GM18526 (cell line): ENCODE data around the gene FRK.

ENCODE experiments used
- POLR2A ChIP-seq: IDR thresholded peaks from 3 replicates; pipeline ENCODE4 v1.6.1; 2011; ENCODE audit not compliant: insufficient read length; ENCODE audit errors: extremely low read depth

Gene FRK

GRCh38 chr6:116022841-116023445, 37.7 kb downstream of the FRK start:
- TF ChIP-seq POLR2A, result no peak

- no peak for TF ChIP-seq POLR2A
Observed at GRCh38 chr6:116020738-116021137, 40.0 kb downstream of the FRK start.

GRCh38 chr6:116019428-116019827, 41.3 kb downstream of the FRK start:
- no peak for TF ChIP-seq POLR2A

GRCh38 chr6:116018976-116019375, 41.7 kb downstream of the FRK start:
- no peak for TF ChIP-seq POLR2A

DNA sequence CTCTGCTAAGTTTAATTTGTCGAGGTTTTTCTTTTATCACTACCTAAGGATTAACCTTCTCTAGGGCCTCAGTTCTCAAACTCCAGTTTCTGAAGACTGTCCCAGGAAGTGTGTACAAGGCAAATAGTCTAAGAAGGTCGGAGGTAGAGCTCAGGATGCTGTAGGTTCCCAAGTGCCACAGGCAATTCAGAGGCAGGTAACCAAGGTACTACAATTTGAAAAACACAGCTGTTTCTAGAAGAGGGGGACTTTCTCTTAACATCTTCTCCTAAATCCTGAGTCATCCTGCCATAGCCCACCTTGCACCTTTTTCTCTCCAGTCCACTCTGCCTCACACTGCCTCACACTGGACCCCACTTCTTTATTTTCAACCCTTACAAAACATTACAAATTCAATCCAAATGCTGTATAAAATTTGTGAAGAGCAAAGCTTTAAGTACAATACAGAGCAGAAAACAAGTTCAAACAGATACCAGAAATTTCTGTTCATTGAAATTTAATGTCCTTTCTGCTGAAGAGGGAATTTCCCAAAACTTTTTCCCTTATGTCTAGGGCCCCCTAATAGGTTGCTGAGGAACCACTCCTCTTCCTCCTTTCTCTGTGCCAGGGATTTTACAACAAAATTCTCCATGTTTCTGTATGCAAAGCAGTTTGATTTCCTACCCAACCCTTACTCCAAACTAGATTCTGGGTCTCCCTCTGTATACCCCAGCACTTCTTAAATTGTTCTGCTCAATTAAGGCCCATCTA, 43.0 kb downstream of the FRK start:
- TF ChIP-seq POLR2A, result no peak

DNA sequence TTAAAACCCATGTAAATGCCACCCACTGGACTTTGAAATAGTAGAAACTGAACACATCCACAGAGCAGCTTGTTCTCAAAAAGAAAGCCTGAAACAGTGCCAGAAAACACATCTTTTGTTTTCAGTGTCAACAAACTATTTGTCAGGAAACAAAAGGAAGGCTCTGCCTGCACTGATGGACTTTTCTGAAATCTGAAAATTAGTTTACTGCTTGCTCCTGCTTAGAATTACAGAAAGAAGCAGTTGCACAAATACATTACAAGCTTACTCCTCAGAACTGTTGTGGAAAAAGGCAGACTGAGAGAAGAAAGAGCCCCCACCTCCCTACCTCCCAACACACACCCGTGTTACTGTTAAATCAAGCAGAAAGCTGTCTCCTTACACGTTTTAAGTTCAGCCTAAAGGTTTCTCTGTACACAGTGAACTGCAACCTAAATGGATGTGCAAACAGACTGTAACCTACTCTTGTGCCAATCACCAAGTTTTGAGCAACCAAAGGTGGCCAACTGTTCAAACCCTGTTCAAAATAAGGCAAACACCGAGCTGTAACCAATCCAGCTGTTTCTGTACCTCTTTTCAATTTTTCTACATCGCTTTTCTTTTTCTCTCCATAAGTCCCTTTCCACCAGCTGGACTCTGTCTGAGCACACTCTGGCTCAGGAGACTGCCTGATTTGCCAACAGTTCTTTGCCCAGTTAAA, 43.7 kb downstream of the FRK start:
- no peak for TF ChIP-seq POLR2A

- TF ChIP-seq POLR2A, result no peak
Observed at GRCh38 chr6:116015983-116016382, 44.7 kb downstream of the FRK start.

GRCh38 chr6:116015561-116015960, 45.1 kb downstream of the FRK start:
- TF ChIP-seq POLR2A, result no peak

GRCh38 chr6:116012951-116013350, 47.7 kb downstream of the FRK start:
- no peak for TF ChIP-seq POLR2A

DNA sequence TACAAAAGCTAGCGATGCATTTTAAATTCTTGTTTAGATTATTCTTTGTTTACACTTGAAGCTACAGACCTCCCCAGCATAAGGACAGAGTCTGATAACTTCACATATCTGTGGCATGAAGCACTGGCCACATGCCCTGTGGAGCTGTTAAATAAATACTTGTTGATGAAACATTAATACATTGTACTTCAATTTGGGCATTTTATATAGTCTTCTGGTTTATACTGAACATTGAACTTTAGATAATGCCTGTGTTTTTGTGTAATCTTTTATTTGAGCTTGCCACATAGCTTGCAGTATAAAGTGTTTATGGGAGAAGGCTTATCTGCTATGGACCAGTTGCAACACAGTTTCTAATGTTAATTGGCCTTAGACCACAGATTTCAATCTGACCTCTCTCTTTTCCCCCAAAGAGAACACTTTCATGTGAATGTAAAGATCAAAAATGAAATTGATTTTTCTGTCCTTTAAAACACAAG, 48.2 kb downstream of the FRK start:
- no peak for TF ChIP-seq POLR2A

DNA sequence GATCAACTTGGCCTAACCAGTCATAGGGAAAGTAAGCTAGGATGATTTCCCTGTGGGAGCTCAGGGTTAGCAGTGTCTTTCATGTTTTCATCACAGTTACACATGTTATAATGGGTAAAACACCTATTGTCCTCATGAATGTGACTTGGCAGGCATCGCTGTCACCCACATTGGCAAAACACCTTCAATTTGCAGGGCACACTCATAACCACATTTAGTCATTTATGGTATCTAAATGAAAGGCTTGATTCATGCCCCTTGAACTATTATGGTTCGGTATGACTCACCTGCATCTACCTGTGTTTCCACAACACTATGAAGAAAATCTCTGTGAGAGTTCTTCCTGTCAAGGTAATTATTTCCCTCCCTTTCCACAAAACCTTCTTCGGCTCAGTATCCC, 49.2 kb downstream of the FRK start:
- no peak for TF ChIP-seq POLR2A

- TF ChIP-seq POLR2A, result no peak
Observed at GRCh38 chr6:116010790-116011401, 49.8 kb downstream of the FRK start.

DNA sequence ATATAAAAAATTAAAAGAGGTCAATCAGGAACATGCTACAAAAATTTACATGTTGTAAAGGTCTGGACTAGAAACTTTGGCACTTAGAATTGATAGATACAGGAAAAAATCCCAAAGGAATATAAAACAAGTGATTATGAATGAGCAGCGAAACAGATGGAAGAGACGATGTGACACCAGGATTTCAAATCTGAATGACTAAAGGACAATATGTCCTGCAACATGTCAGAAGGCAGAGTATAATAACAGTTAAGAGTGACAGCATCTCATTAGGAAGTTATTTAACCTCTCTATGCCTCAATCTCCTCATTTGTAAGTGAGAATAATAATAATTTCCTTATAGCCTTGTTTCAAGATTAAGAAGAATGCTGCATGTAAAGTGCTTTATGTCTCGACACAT, 50.3 kb downstream of the FRK start:
- TF ChIP-seq POLR2A, result no peak

- no peak for TF ChIP-seq POLR2A
Observed at GRCh38 chr6:116008470-116009243, 52.0 kb downstream of the FRK start.
